K562 (cell line): ENCODE data around the gene SHB. TPM values are rescaled to one million over a fixed set of nuclear protein-coding genes. Genes with fewer than 3 reads are reported as not detected.

Source experiments
- BRD4 ChIP-seq: fragments of 200-600 bp; sonication (generic); IDR thresholded peaks from 2 replicates; pipeline ENCODE4 v1.6.1; 2017; ENCODE audit warnings: inconsistent platforms
- COPS2 ChIP-seq: fragments of 450-650 bp; conservative IDR thresholded peaks from 2 replicates; pipeline ENCODE4 v1.6.1; 2016; ENCODE audit warnings: mild to moderate bottlenecking, moderate library complexity
- CREM ChIP-seq: IDR thresholded peaks from 2 replicates; pipeline ENCODE4 v1.6.1; 2014; ENCODE audit warnings: antibody characterized with exemption, low read depth
- CSDE1 ChIP-seq, 2 experiments: fragments of 450-650 bp; IDR thresholded peaks; 2 replicates each; pipeline ENCODE4 v1.6.1; 2016; ENCODE audit warnings: mild to moderate bottlenecking in 1 of 2
- GABPB2 ChIP-seq: fragments of 250-450 bp; sonication (Bioruptor Pico); conservative IDR thresholded peaks from 2 replicates; pipeline ENCODE4 v1.5.1; 2021; ENCODE audit warnings: mild to moderate bottlenecking
- HDAC2 ChIP-seq: fragments of 450-650 bp; IDR thresholded peaks from 2 replicates; pipeline ENCODE4 v1.6.1; 2016; ENCODE audit warnings: mild to moderate bottlenecking
- KAT8 ChIP-seq: fragments of 450-650 bp; IDR thresholded peaks from 2 replicates; pipeline ENCODE4 v1.6.1; 2016; ENCODE audit warnings: low read depth, mild to moderate bottlenecking
- KHSRP ChIP-seq: fragments of 450-650 bp; IDR thresholded peaks from 2 replicates; pipeline ENCODE4 v1.6.1; 2017
- PHF21A ChIP-seq: fragments of 450-650 bp; IDR thresholded peaks from 2 replicates; pipeline ENCODE4 v1.6.1; 2017; ENCODE audit warnings: low read depth, borderline replicate concordance
- PYGO2 ChIP-seq: fragments of 450-650 bp; IDR thresholded peaks from 2 replicates; pipeline ENCODE4 v1.6.1; 2016; ENCODE audit warnings: mild to moderate bottlenecking, missing genetic modification characterization, moderate library complexity, missing compliant biosample characterization
- SIX5 ChIP-seq, 2 experiments: IDR thresholded peaks; 2 replicates each; pipeline ENCODE4 v1.6.1; 2011; ENCODE audit warnings: low read length in 2 of 2, borderline replicate concordance in 1 of 2, low read depth in 1 of 2, mild to moderate bottlenecking in 1 of 2, moderate library complexity in 1 of 2; ENCODE audit not compliant: insufficient read depth in 1 of 2
- SMAD1 ChIP-seq: fragments of 150-350 bp; IDR thresholded peaks from 2 replicates; pipeline ENCODE4 v1.6.1; 2014; ENCODE audit warnings: low read length, low read depth; ENCODE audit not compliant: partially characterized antibody
- TSC22D4 ChIP-seq: fragments of 450-650 bp; IDR thresholded peaks from 2 replicates; pipeline ENCODE4 v1.6.1; 2016; ENCODE audit warnings: missing genetic modification characterization, missing biosample characterization, control low read depth
- ZNF586 ChIP-seq: fragments of 450-650 bp; formaldehyde crosslinking; conservative IDR thresholded peaks from 2 replicates; pipeline ENCODE4 v1.4.0; 2020; ENCODE audit warnings: mild to moderate bottlenecking, moderate library complexity
- polyA plus RNA-seq, 8 experiments: library from polyadenylated mRNA; depleted of rRNA in 4 of 8; stranded (reverse) in 5 of 8; unstranded in 3 of 8; fragments of >200 nt; fragmentation: Nextera tagmentation in 2 of 8; fragmentation: Illumina TruSeq in 1 of 8; extraction: Ambion mirVana in 2 of 8; extraction: Trizol in 1 of 8; gene quantifications; 2 replicates each; pipeline versions ENCODE4 v1.2.1 to v1.2.3, GENCODE V29; 2011 to 2014; ENCODE audit warnings: inconsistent platforms in 1 of 8, missing spikeins in 1 of 8
- total RNA-seq, 7 experiments: library from RNA; depleted of rRNA in 6 of 7; stranded (reverse); fragments of >200 nt in 6 of 7; fragmentation: Illumina TruSeq in 2 of 7; extraction: Trizol in 2 of 7; gene quantifications; 2 replicates each; pipeline versions ENCODE4 v1.2.1 to v1.2.3, GENCODE V29; 2011 to 2021; ENCODE audit warnings: low replicate concordance in 1 of 7
- TF ChIP-seq, protein P1 (sequence below): fragments of 450-650 bp; IDR thresholded peaks from 2 replicates; pipeline ENCODE4 v1.6.1; 2016; ENCODE audit warnings: borderline replicate concordance
- TF ChIP-seq, protein P2 (sequence below): fragments of 450-650 bp; formaldehyde crosslinking; IDR thresholded peaks from 2 replicates; pipeline ENCODE4 v1.4.0; 2020; ENCODE audit warnings: mild to moderate bottlenecking, mixed read lengths
- TF ChIP-seq, protein P3 (sequence below): fragments of 250-450 bp; sonication (Bioruptor Pico); IDR thresholded peaks from 2 replicates; pipeline ENCODE4 v1.5.0; 2020; ENCODE audit warnings: mild to moderate bottlenecking, borderline replicate concordance
- TF ChIP-seq, protein P4 (sequence below): sonication (generic); formaldehyde crosslinking; IDR thresholded peaks from 2 replicates; pipeline ENCODE4 v1.8.1; 2023; ENCODE audit warnings: mild to moderate bottlenecking, missing genetic modification reagents

The SHB gene
- total and polyA plus RNA-seq, 9 of the 15 experiments (the other 6 are each of a cell fraction or from before 2014, with no cell fraction given), result 0.78 to 16.0 (median 5.3) TPM

DNA sequence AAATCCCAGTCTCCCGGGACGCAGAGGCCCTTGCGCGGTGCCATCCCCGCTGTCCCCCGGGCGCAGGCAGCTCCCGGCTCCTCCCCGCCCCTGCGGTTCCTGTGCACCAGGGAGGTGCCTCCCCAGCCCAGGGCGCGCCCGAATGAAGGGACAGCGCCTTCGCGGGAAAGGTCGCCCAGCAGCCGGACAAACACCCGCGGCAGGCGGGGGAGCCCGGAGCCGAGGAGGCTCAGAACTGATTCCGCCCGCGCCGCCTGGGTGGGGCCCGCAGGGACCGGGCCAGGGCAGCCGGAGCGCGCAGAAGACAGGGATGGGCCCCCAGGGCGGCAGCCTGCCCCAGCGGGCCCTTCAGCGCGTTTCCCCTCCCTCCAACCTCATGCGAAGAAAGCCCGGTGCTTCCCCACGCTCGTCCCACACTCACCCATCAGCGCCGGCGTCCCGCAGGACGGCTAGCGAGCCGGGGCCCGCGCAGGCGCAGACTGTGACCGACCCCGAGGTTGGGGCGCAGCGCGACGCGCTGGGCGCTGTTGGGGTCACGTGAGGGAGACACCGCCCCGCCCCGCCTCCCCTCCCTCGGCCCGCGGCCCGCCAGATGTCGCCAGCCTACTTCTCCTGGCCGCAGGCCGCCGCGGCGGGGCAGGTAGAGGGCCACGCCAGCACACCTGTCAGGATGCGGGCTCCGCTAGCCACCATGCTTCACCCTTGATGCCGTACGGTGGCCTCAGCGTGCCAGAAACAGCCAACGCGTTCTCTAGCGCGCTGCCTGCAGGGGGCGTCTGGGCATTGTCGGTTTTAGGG lies 165.2 kb downstream of the SHB start, which contains the start of gene SLC25A51 (continued):
- TF ChIP-seq, protein P1, sequence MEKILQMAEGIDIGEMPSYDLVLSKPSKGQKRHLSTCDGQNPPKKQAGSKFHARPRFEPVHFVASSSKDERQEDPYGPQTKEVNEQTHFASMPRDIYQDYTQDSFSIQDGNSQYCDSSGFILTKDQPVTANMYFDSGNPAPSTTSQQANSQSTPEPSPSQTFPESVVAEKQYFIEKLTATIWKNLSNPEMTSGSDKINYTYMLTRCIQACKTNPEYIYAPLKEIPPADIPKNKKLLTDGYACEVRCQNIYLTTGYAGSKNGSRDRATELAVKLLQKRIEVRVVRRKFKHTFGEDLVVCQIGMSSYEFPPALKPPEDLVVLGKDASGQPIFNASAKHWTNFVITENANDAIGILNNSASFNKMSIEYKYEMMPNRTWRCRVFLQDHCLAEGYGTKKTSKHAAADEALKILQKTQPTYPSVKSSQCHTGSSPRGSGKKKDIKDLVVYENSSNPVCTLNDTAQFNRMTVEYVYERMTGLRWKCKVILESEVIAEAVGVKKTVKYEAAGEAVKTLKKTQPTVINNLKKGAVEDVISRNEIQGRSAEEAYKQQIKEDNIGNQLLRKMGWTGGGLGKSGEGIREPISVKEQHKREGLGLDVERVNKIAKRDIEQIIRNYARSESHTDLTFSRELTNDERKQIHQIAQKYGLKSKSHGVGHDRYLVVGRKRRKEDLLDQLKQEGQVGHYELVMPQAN, result peak; percentile 89; the same call in 1 of the 2 replicates
- TF ChIP-seq TSC22D4 (tag), result no peak
- peak in 1 of 2 experiments; percentile 50; a peak in 1 of 4 replicates for TF ChIP-seq CSDE1 (IDR thresholded peaks at IDR 0.05)
- peak in 1 of 2 experiments; percentile 18; a peak in 1 of 4 replicates for TF ChIP-seq SIX5 (IDR thresholded peaks at IDR 0.05; ENCODE audit: borderline replicate concordance in 1 of 2, insufficient read depth in 1 of 2, low read depth in 1 of 2, low read length in 2 of 2)
- peak; percentile 69; the same call in 1 of the 2 replicates for TF ChIP-seq PHF21A
- TF ChIP-seq SMAD1, result peak; percentile 83
- no peak for TF ChIP-seq COPS2
- no peak for TF ChIP-seq KHSRP
- peak; percentile 92 for TF ChIP-seq CREM
- TF ChIP-seq KAT8, result no peak
- no peak for TF ChIP-seq ZNF586 (CRISPR knock-in tag)
- no peak for TF ChIP-seq PYGO2 (tag)
- TF ChIP-seq GABPB2 (CRISPR knock-in tag), result no peak
- TF ChIP-seq BRD4, result no peak
- TF ChIP-seq, protein P2, sequence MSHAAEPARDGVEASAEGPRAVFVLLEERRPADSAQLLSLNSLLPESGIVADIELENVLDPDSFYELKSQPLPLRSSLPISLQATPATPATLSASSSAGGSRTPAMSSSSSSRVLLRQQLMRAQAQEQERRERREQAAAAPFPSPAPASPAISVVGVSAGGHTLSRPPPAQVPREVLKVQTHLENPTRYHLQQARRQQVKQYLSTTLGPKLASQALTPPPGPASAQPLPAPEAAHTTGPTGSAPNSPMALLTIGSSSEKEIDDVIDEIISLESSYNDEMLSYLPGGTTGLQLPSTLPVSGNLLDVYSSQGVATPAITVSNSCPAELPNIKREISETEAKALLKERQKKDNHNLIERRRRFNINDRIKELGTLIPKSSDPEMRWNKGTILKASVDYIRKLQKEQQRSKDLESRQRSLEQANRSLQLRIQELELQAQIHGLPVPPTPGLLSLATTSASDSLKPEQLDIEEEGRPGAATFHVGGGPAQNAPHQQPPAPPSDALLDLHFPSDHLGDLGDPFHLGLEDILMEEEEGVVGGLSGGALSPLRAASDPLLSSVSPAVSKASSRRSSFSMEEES (CRISPR knock-in tag), result peak; percentile 97
- TF ChIP-seq, protein P3, sequence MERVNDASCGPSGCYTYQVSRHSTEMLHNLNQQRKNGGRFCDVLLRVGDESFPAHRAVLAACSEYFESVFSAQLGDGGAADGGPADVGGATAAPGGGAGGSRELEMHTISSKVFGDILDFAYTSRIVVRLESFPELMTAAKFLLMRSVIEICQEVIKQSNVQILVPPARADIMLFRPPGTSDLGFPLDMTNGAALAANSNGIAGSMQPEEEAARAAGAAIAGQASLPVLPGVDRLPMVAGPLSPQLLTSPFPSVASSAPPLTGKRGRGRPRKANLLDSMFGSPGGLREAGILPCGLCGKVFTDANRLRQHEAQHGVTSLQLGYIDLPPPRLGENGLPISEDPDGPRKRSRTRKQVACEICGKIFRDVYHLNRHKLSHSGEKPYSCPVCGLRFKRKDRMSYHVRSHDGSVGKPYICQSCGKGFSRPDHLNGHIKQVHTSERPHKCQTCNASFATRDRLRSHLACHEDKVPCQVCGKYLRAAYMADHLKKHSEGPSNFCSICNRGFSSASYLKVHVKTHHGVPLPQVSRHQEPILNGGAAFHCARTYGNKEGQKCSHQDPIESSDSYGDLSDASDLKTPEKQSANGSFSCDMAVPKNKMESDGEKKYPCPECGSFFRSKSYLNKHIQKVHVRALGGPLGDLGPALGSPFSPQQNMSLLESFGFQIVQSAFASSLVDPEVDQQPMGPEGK (CRISPR knock-in tag), result no peak
- TF ChIP-seq, protein P4, sequence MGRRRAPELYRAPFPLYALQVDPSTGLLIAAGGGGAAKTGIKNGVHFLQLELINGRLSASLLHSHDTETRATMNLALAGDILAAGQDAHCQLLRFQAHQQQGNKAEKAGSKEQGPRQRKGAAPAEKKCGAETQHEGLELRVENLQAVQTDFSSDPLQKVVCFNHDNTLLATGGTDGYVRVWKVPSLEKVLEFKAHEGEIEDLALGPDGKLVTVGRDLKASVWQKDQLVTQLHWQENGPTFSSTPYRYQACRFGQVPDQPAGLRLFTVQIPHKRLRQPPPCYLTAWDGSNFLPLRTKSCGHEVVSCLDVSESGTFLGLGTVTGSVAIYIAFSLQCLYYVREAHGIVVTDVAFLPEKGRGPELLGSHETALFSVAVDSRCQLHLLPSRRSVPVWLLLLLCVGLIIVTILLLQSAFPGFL (CRISPR knock-in tag), result 0 out of 2 replicates have a peak, but pooled peaks have one; percentile 24
- peak; percentile 43 for TF ChIP-seq HDAC2
